GM18861 (cell line): ENCODE data around the gene GRIP2.

Experiments used
- ATAC-seq: cut with Tn5 transposase; IDR thresholded peaks from one replicate; pipeline ENCODE4 v1.9.1; 2021; ENCODE audit not compliant: unreplicated experiment

Gene GRIP2

DNA sequence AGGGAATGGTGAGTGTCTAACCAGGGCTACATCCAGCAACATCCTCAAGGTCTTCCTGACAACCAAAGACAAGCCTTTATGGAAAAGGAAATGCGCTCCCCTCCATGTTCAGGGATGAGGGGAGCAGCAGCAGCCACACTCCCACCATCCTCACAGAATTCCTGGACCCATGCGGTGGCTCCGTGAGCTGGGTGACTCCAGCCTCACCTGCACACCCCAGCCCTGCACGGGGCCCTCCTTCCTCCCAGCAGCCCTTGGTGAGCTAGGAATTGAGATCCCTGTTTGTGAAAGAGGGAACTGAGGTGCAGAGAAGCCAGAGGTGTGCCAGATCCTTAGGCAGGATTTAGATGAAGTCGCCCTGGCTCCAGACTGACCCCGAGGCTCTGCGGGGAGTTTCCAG is 52.3 kb downstream of the GRIP2 start:
- ATAC-seq = no peak

DNA sequence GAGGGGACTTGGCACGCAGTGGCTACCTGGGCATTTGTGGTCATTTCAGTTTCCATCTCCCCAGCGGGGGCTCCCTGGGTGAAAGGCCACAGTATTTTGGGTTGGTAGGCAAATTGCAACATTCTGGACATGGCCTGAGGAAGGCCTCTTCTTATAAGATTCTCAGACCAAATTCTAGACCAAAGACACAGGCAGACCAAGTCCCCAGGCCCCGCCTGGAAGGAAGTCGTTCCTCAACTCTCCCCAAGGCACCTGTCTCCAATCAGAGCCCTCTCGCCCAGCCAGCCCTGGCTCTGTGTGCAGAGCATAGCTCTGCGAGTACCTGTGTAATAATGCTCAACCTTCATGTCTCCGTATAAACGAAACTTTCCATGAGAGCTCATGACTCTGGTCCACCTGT is 53.1 kb downstream of the GRIP2 start:
- no peak for ATAC-seq

DNA sequence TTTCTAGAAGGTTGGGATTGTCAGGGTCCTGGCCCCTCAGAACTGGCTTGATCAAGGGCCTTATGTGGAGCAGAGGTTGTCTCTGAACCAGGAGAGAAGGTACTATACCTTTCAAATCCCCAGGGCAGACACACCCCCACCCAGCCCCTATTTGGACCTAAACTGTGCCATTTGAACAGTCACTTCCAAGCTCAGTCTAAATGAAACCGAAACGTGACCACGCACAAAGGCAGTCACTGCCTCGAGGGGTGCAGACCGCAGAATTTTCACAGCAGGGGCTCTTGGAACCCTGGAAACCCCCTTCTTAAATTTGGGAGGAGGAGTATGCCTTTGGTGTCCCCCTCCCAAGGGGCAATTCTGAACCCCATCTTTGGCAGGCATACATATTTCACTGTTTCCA is 53.7 kb downstream of the GRIP2 start:
- ATAC-seq = no peak

DNA sequence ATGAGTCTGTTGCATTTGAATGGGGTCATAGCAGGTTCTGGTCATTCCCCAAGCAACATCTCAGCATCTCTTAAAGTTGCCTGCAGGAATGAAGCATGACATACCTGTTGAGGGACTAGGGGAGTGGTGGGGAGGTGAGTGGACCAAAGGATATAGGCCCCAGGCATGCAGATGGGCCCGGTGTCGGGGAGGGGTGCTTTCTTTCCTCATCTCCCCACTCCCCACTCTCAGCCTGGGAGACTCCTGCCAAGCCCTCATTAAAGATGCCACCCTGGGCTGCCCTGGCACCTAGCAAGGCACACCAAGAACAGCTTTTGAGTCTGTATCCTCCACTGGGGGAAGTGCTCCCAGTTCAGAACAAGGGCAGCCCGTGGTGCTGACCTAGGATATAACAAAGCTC is 54.2 kb downstream of the GRIP2 start:
- ATAC-seq = no peak

DNA sequence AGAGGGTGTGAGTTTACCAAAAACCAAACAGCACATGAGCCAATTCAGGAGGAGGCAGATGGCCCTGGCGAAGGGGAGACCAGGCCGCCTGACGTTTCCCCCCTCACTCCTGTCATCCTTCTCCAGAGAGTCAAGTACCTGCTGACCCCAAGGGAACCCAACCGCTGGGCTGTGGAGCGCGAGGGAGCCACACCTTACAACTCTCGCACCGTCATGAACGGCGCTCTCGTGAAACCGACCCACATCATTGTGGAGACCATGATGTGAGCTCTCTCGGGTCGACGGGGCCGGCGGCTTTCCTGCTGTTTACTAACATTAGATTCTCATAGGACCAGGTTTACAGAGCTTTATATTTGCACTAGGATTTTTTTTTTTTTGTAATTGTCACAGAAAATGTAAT is 55.4 kb downstream of the GRIP2 start:
- ATAC-seq = no peak

DNA sequence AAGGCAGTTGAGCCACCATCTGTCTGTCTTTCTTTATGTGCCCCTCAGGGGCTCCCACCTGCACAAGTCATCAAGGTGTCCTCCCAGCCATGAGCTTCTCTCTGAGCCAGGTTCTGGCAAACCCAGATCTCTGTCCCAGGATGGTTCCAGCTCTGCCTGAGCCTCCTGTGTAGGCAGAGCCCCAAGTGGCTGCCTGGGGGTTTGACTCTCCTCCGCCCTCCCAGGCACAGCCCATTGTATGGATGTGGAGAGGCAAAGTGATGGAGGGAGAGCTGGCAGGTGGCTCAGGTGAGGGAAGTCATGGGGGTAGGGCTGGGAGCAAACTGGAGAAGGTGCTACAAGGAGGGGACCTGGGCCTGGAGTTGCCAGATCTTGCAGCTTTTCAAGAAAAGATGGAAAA is 56.9 kb downstream of the GRIP2 start:
- no peak for ATAC-seq

DNA sequence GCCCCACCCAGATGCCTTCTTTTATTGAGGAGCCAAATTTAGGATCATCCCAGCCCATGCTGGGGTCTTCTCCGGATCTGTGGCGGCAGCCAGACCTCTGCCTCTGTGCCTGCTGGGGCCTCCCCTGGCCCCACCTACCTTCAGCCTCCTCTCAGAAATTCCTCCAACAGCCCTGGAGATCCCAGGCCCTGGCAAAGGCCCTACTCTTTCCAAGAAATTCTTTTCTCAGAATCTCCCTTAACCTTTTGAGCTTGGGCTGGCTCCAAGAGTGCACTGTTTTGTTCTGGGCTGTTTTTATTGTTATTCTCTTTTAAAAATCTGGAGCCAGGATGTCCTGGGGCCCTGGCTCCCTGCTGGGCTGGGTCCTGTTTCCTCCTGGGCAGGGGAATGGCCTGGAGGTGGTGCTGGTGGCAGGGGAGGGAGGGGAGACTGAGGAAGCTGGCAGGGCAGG is 57.8 kb downstream of the GRIP2 start:
- ATAC-seq = no peak

DNA sequence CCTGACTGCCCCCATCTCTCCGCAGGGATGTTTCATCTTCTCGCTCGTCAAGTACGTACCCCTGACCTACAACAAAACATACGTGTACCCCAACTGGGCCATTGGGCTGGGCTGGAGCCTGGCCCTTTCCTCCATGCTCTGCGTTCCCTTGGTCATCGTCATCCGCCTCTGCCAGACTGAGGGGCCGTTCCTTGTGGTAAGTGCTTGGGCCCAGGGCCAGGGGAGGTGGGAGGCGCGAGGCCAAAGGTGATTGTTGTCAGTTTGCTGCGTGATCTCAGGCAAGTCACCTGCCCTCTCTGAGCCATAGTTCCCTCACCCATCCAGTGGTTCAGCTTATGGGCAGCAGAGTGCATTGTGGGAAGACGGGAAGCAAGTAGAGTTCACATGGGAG is 58.5 kb downstream of the GRIP2 start:
- ATAC-seq = no peak

DNA sequence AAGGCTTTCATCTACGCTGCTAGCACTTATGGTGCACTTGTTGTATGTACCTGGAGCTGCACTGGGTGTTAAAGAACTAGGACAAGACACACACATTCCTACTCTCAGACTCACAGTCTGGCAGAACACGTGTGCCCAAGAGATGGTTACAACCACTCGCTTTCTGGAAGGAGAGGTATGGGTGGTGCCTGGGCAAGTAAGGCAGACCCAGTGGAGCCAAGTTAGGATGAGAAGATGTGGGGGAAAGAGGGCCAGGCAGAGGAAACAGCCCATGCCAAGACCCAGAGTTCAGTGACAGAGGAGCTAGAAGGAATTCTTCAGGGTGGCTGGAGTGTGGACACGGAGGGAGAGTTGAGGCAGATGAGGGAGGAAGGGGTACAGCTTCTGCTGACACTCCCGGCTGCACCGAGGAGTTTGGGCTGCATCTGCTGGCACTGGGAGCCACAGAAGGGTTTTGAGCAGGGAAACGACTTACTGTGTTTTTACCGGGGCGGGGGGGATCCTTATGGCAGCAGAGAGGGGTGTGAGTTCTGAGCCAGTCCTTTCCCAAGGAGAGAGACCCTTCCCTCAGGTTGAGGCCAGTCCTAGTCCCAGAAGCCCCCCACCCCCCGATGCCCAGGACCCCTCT is 59.0 kb downstream of the GRIP2 start:
- ATAC-seq = no peak

DNA sequence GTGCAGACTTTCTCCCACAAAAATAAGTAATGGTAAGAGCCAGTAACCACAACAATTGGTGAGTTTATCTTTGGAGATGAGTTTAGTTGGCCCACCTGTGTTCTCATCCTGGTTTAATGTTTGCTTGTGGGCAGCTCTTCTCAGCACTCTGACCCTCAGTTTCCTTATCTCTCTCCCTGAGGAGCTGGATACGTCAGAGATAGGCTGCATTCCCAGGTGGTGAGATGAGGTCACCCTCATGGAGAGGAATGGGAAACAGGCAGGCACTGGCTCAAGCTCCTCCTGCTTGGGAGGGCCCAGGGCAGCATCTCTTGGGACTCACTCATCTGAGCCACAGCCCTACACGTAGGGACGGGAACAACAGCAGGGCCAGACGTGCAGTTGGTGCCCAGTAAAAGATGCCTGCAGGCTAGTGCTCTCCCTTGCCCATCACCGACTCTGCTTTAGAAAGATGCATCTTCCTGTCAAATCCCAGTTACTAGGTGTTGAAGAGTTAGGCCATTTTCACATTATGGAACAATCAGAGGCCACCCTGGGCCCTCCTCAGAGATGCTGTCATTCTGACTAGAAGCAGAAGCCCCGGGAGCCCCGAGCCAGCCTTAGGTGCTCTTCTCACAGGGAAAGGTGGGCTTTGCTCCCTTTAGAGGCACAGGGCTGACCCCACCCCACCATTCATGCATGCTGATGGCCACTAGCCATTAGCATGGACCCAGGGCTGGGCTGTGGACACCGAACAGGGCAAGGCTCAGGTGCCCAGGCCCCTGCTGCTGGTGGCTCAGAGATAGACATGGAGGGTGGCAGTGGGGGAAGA is 59.7 kb downstream of the GRIP2 start:
- no peak for ATAC-seq

DNA sequence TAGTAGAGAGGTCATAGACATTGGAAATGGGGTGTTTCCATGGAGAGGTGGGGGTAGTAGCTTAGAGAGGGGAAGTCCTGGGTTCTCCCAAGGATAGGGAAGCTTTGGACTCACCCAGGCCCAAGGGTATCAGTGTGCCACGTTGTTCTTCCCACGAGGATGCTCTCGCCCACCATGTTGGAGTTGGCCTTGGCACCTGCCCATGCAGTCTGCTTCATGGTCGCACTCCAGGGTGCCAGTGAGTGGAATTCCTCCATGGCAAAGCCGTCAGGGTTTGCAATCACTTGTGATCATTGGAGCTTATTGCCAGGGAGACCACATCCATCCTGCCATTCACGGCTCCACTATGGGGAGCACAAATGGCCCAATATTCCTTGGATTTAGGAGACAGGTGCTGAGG is 60.6 kb downstream of the GRIP2 start:
- ATAC-seq = no peak

DNA sequence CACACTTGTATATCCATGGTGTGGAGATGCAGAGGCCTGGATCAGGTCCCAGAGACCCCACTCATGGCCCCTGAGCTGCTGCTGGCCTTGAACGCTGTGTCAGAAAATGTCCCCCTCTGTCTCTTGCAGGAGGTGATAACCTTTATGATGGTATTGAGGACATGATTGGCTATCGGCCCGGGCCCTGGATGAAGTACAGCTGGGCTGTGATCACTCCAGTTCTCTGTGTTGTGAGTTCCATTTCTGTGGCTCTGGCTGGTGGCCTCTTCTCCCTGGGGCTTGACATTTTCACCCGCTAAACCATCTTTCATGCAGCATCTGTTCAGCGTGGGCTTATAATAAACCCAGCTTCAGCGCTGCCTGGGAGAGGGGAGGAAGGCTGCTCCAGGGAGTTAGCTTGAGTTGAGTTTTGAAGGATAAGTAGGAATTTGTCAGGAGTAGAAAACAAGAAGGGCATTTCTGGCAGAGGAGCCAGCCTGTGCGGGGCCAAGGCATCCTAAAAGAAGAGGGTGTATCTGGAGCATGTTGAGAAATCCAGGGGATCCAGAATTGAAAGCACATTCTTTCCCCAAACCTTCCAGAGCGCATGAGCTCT is 61.1 kb downstream of the GRIP2 start:
- no peak for ATAC-seq

DNA sequence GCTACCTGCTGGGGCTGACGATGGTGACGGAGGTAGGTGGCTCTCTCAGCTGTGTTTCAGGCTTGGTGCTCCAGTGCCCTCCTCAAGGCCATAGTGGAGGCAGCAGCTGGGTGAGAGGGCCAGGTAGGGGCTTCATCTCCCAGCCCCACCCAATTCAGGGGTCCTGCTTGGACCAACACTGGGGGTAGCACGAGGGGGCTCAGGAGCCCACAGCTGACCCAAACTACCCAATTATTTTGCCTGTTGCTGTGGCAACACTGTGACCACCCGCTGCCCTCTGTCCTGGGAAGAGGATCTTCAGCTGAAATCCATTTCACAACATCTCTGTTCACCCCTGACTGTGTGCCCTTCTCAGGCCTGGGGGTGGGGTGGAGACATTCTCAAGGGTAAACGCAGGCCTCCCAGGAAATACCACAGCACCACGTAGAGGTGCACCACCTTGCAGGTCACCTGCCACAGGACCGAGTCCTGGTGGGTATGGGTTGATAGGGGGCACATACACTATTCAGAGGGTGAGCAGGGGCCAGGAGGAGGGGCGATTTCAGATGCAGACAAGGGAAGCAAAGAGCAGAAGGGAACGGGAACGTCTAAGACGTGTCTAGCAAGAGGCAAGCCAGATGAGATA is 62.7 kb downstream of the GRIP2 start:
- ATAC-seq = no peak

DNA sequence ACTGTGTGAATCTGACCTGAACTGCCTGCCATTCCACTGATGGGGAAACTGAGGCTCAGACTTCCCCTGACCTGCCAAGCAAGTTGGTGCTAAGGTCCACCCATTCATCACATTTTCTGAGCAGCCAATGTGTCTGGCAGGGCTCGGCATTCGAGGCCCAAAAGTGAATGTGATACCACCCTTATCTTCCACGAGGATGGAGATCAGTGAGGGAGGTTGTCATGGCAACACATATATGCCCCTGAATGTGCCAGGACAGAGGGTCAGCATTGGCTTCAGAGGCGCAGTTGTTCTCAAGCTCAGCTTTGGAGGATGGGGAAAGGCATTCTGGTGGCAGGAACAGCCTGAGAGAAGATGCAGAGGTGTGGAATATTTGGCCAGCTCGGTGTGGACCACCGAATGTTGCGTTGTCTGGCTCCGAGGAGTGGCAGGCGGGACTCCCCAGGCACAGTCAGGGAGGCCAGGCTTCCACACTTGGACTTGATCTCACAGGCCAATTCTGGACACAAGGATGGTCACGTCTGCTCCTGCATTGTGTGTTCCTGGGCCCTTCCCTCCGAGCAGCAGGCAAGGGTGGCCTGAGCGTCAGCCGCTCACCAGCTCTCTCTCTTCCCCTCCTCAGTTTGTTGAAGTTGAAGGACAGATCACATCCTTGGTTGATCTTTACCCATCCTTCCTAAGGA is 63.4 kb downstream of the GRIP2 start:
- no peak for ATAC-seq

DNA sequence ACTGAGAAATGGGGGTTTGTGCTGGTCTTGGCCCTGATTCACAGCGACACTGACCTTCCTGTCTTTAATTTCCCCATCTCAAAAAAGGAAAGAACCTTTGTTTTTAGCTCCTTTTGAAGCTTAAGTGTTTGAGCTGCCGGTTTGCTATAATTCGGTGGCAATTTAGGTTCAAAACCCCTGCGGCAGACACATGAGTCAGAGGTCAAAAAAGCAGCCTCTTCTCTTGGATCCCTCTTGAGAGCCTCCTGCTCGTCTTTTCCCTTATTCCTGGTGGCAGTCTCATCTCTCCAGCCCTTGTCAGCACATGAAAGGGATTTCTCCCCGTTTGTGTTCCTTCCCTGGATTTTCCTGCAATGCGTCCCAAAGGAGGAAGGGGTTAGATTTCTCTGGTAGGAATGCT is 64.5 kb downstream of the GRIP2 start:
- no peak for ATAC-seq

DNA sequence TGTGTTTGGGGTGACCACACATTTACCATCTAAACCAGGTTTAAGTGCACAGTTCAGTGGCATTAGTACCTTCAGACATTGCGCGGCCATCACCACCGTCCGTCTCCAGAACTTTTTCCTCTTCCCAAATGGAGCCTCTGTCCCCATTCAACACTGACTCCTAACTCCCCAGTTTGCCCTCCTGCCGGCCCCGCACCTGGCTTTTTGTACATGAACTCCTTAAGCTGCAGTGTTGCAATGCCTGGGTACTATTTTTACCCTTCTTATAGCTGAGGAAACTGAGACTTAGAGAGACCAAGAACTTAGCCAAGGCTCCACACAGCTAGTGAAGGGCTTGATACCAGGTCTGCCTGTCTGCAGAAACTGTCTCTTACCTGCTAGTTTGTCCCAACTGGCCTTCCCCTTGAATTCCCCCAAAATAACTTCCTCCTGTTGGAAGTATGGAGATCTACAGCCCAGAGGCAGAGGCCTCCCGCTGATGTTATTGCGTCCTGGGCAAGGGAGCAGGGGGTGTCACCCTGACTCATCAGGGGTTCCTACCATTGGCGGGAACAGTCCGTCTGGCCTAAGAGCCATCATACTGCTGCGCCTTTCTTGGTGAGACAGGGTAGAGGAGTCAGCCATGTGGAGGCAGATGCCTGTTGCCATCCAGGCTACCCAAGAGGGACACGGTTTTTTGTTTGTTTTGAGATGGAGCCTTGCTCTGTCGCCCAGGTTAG is 65.6 kb downstream of the GRIP2 start:
- ATAC-seq = no peak

DNA sequence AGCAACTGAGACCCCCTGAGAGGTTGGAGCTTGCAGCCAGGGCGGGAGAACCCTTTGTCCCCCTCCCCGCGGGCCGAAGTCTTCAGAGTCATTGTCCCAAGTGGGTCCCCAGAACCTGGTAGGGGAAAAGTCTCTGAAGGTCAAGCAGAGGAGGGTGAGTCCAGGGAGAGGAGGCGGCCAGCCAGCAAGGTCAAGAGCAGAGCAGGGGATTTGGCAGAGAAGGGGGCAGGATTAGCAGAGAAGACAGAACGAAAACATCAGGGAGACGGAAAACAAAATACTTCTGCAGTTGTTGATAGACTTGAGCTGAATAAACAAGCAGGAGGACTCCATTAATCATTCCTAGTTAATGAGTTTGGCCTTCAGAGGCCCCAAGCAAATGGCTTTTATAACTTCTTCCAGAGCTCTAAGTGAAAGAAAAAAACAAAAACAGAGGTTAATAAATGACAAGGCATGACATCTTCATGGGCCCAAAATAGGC is 66.7 kb downstream of the GRIP2 start:
- ATAC-seq = no peak

DNA sequence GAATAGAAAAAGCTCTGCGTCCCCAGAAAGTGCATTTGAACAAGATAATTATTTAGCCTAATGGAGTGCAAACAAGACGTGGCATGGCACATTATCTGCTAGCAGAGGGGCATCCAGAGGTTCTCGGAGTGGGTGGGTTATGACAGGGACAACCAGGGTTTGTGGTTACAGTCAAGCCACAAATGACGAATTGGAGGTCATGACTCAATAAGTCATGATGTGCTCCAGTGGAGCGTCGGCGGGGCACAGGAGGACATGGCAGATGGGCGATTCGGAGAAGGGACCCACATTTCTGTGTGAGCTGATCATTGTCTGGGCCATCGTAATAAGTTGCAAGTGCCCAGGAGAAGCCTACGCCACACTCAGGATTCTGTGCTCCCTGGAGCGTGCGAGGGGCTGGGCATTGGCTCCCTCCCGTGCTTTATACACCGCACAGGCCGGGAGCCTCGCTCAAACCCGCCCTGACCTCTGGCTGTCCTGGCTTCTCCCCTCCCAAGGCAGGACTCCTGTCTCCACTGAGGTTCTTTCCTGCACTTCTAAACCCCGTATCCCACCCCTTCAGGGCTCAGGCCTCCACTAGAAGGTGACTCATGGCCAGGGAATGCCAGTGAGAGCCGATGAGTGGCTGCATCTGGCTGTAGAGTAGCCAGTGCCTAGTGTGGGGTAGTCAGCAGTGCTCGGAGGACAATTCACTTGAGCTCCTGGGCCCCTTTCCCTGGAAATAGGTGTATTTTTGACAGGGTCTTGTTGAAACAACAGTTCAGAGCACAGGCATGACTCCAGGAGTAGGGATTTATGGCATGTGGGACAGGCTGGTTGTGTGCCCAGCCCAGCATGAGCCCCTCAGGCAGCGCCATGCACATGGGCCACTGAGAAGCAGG is 67.4 kb downstream of the GRIP2 start:
- ATAC-seq = no peak

DNA sequence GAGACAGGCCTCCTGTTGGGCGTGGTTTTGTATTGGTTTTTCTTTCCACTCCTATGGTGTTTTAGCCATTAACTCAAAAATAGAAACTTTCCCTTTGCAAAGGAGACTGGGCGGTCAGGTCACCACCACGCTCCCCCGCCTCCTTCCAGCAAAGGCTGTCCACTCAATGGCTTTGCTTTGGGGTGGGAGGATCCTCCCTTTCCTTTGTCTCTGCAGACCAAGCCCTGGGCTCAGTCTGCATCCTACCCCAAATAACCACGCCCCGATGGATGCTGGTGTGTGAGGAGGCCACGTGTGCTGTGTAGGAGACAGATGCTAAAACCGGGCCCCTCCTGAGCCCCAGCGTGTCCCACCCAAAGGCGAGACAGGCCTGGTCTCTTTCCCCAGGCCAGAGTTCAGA is 68.5 kb downstream of the GRIP2 start:
- no peak for ATAC-seq

DNA sequence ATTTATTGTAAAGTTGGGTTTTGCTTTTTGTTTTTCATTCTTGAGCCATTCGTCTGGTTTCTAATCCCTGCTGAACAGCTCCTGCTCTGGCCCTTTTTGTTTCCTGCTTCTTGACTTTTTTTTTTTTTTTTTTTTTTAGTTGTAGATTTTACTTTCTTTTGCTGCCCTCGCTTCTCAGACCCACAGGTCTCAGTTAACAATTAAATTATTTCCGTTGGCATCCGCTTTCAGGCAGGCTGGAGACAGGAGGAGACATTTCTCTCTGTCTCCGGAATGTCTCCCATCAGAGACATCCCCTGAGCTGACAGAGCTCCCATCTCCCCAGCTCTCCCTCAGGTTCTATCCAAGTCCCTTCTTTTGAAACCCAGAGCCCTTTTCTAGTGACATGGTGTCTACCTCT is 69.1 kb downstream of the GRIP2 start:
- no peak for ATAC-seq
